Measurements from ENCODE around the gene WTIP.

The WTIP gene

GRCh38 chr19:34502582-34503411 lies 21.2 kb downstream of the WTIP start:
- peak; percentile 42 for DNase-seq (ENCODE audit: low read depth)
- TF ChIP-seq CTCF (conservative IDR thresholded peaks at IDR 0.05; ENCODE audit: control insufficient read depth, insufficient read depth, low read depth, low read length), result no peak

GRCh38 chr19:34503531-34504272 lies 22.1 kb downstream of the WTIP start:
- no peak overlapping the region for H3K4me3 ChIP-seq (ENCODE audit: control insufficient read depth, low read depth, low read length)
- TF ChIP-seq CTCF (conservative IDR thresholded peaks at IDR 0.05; ENCODE audit: control insufficient read depth, insufficient read depth, low read depth, low read length), result no peak
- no peak for DNase-seq (ENCODE audit: low read depth)

More at GRCh38 chr19:34502582-34503411, 21.2 kb downstream of the WTIP start:
- H3K4me3 ChIP-seq (ENCODE audit: control insufficient read depth, low read depth, low read length), result no peak overlapping the region

GRCh38 chr19:34504273-34504808 lies 22.8 kb downstream of the WTIP start:
- no peak for TF ChIP-seq CTCF (conservative IDR thresholded peaks at IDR 0.05; ENCODE audit: control insufficient read depth, insufficient read depth, low read depth, low read length)
- no peak for DNase-seq (ENCODE audit: low read depth)

GRCh38 chr19:34504809-34505291 lies 23.3 kb downstream of the WTIP start:
- no peak for TF ChIP-seq CTCF (conservative IDR thresholded peaks at IDR 0.05; ENCODE audit: control insufficient read depth, insufficient read depth, low read depth, low read length)
- no peak overlapping the region for H3K4me3 ChIP-seq (ENCODE audit: control insufficient read depth, low read depth, low read length)
- DNase-seq (ENCODE audit: low read depth), result no peak

More at GRCh38 chr19:34504273-34504808, 22.8 kb downstream of the WTIP start:
- no peak overlapping the region for H3K4me3 ChIP-seq (ENCODE audit: control insufficient read depth, low read depth, low read length)

- no peak for DNase-seq (ENCODE audit: low read depth)
- TF ChIP-seq CTCF (conservative IDR thresholded peaks at IDR 0.05; ENCODE audit: control insufficient read depth, insufficient read depth, low read depth, low read length), result no peak
- no peak overlapping the region for H3K4me3 ChIP-seq (ENCODE audit: control insufficient read depth, low read depth, low read length)
Measured at GRCh38 chr19:34505321-34506025, 23.9 kb downstream of the WTIP start.

DNA sequence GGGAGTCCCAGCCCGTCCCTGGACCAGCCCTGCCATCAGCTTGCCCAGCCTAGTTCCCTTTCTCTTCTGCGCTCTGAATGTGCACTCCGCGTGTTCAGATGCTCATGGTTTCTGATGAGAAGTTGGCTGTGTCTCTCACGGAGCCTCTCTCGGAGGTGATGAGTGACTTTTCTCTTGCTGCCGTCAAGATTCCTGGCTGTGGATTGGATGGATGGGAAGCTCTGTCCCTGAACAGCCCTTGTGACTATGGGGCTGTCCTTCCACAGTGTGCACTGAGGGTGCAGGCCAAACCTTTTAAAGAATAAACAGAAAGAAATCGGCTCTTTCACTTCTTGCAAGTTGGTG lies 24.4 kb downstream of the WTIP start:
- DNase-seq (ENCODE audit: low read depth), result no peak
- no peak for TF ChIP-seq CTCF (conservative IDR thresholded peaks at IDR 0.05; ENCODE audit: control insufficient read depth, insufficient read depth, low read depth, low read length)
- no peak overlapping the region for H3K4me3 ChIP-seq (ENCODE audit: control insufficient read depth, low read depth, low read length)
